HepG2 (cell line): ENCODE data around the gene ZNF19.

Experiments used
- CTCF ChIP-seq: sonication (generic); formaldehyde crosslinking; IDR thresholded peaks from 2 replicates; pipeline ENCODE4 v1.5.0; 2020; ENCODE audit warnings: mild to moderate bottlenecking, missing genetic modification reagents, moderate library complexity
- KMT2A ChIP-seq: sonication (generic); formaldehyde crosslinking; IDR thresholded peaks from 2 replicates; pipeline ENCODE4 v1.4.0; 2020; ENCODE audit warnings: missing genetic modification reagents
- POLR2A ChIP-seq, 2 experiments: IDR thresholded peaks; 2 replicates each; pipeline ENCODE4 v1.6.1; 2011; ENCODE audit warnings: low read depth in 2 of 2, low read length in 2 of 2, mild to moderate bottlenecking in 1 of 2, moderate library complexity in 1 of 2; ENCODE audit not compliant: insufficient read depth in 1 of 2
- SMARCC2 ChIP-seq: fragments of 450-650 bp; IDR thresholded peaks from 2 replicates; pipeline ENCODE4 v1.6.1; 2017; ENCODE audit warnings: antibody characterized with exemption, mild to moderate bottlenecking
- ZNF24 ChIP-seq: fragments of 450-650 bp; IDR thresholded peaks from 2 replicates; pipeline ENCODE4 v1.6.1; 2017; ENCODE audit warnings: antibody characterized with exemption, mild to moderate bottlenecking
- ZNF790 ChIP-seq: sonication (generic); formaldehyde crosslinking; IDR thresholded peaks from 2 replicates; pipeline ENCODE4 v1.8.0; 2022; ENCODE audit warnings: missing genetic modification reagents, mild to moderate bottlenecking, borderline replicate concordance
- TF ChIP-seq, protein P1 (sequence below): sonication (generic); formaldehyde crosslinking; IDR thresholded peaks from 2 replicates; pipeline ENCODE4 v1.8.1; 2022; ENCODE audit warnings: mild to moderate bottlenecking, missing genetic modification reagents
- TF ChIP-seq, protein P2 (sequence below): sonication (generic); formaldehyde crosslinking; IDR thresholded peaks from 2 replicates; pipeline ENCODE4 v1.5.0; 2020; ENCODE audit warnings: mild to moderate bottlenecking, missing genetic modification reagents

- no peak for TF ChIP-seq SMARCC2
- TF ChIP-seq KMT2A (CRISPR knock-in tag): no peak
- TF ChIP-seq, protein P1, sequence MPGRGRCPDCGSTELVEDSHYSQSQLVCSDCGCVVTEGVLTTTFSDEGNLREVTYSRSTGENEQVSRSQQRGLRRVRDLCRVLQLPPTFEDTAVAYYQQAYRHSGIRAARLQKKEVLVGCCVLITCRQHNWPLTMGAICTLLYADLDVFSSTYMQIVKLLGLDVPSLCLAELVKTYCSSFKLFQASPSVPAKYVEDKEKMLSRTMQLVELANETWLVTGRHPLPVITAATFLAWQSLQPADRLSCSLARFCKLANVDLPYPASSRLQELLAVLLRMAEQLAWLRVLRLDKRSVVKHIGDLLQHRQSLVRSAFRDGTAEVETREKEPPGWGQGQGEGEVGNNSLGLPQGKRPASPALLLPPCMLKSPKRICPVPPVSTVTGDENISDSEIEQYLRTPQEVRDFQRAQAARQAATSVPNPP (CRISPR knock-in tag): no peak
- no peak for TF ChIP-seq ZNF24
- TF ChIP-seq CTCF: no peak
- no peak for TF ChIP-seq ZNF790 (CRISPR knock-in tag)
- no peak for TF ChIP-seq POLR2A (IDR thresholded peaks at IDR 0.05; ENCODE audit: insufficient read depth in 1 of 2, low read depth in 2 of 2, low read length in 2 of 2)
- TF ChIP-seq, protein P2, sequence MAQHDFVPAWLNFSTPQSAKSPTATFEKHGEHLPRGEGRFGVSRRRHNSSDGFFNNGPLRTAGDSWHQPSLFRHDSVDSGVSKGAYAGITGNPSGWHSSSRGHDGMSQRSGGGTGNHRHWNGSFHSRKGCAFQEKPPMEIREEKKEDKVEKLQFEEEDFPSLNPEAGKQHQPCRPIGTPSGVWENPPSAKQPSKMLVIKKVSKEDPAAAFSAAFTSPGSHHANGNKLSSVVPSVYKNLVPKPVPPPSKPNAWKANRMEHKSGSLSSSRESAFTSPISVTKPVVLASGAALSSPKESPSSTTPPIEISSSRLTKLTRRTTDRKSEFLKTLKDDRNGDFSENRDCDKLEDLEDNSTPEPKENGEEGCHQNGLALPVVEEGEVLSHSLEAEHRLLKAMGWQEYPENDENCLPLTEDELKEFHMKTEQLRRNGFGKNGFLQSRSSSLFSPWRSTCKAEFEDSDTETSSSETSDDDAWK (CRISPR knock-in tag): no peak
Observed at GRCh38 chr16:71460941-71461340, 28.2 kb downstream of the ZNF19 start.
